MM.1S (cell line): ENCODE results near the gene KCTD11.

Source experiments
- EZH2 ChIP-seq: fragments of 300-600 bp; sonication (generic); optimal IDR thresholded peaks from 2 replicates; pipeline ENCODE3; 2017; ENCODE audit warnings: low read depth, mild to moderate bottlenecking, antibody characterized with exemption, low read length, mixed read lengths
- TF ChIP-seq, protein P1 (sequence below): fragments of 300-600 bp; sonication (generic); IDR thresholded peaks from 2 replicates; pipeline ENCODE4 v1.5.1; 2016; ENCODE audit warnings: antibody characterized with exemption, low read length, mixed read lengths

DNA sequence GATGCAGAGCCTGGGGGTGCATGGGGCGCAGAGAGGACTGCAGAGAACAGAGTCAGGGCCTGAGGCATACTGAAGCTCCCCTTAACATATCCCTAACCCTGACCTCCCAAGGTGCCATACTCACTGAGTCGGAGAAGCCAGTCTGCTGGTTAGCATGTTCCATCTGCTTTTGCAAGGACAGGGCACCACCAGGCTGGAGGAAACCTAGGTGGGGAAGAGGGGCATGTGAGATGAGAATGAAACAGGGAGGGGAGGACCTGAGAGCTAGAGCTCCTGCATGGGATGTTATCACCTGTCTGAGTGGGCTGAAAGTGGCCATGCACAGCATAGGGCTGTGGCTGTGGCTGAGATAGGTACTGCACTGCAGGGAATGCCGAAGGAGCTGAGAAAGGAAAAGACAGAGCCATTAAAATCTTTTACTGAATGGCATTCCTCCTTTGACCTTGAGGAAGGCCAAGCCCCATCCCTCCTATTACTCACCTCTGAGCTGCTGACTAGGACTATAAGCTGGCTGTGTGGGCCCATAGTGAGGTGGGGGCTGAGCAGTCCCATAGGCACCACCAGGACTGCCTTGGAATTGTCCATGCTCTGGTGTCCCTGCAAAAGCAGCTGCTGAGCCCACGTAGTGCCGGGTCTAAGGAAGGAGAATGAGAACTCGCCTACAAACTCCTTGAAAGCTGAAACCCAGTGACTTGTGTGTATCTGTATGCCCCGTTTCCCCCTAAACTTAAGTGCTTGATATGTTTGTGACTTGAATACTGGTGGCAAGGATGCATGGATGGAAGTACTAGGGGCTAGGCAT lies 38.7 kb upstream of the KCTD11 start:
- TF ChIP-seq, protein P1, sequence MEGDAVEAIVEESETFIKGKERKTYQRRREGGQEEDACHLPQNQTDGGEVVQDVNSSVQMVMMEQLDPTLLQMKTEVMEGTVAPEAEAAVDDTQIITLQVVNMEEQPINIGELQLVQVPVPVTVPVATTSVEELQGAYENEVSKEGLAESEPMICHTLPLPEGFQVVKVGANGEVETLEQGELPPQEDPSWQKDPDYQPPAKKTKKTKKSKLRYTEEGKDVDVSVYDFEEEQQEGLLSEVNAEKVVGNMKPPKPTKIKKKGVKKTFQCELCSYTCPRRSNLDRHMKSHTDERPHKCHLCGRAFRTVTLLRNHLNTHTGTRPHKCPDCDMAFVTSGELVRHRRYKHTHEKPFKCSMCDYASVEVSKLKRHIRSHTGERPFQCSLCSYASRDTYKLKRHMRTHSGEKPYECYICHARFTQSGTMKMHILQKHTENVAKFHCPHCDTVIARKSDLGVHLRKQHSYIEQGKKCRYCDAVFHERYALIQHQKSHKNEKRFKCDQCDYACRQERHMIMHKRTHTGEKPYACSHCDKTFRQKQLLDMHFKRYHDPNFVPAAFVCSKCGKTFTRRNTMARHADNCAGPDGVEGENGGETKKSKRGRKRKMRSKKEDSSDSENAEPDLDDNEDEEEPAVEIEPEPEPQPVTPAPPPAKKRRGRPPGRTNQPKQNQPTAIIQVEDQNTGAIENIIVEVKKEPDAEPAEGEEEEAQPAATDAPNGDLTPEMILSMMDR, result peak; percentile 32
- TF ChIP-seq EZH2, result no peak
